GM18858 (cell line): ENCODE results near the gene PITPNM2.

ENCODE experiments used
- ATAC-seq: cut with Tn5 transposase; IDR thresholded peaks from one replicate; pipeline ENCODE4 v1.9.1; 2021; ENCODE audit not compliant: unreplicated experiment

The PITPNM2 gene

GRCh38 chr12:123150744-123151456 is at the start of gene PITPNM2:
TSS of gene PITPNM2 (minus strand) at chr12:123151090. CDS start at chr12:123034590, 116,500 bp downstream.
- no peak for ATAC-seq

- no peak for ATAC-seq
Measured at GRCh38 chr12:123200414-123200813, 49.5 kb upstream of the PITPNM2 start.

DNA sequence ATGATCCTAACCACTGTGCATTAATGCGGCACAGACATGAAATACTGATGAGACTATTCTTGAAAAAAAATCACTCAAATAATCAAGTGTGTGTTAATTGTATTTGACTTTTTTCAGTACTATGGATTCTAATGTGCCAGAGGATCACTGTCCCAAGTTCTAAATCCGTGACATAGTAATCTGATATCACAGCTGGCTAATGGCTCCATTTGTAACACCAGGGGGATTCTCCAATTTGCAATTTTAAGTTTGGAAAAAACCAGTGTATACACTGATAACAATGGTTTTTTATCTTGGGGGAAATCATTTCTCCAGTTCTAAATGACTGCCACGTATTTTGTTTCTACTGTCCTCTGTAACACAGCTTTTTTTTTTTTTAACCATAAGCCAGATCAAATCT is 49.0 kb upstream of the PITPNM2 start:
- no peak for ATAC-seq

- ATAC-seq = no peak
Measured at GRCh38 chr12:123187637-123188036, 36.7 kb upstream of the PITPNM2 start.

- no peak for ATAC-seq
Measured at GRCh38 chr12:123180171-123180570, 29.3 kb upstream of the PITPNM2 start.

- ATAC-seq = no peak
Measured at GRCh38 chr12:123171967-123172366, 21.1 kb upstream of the PITPNM2 start.

- no peak for ATAC-seq
Measured at GRCh38 chr12:123167329-123167728, 16.4 kb upstream of the PITPNM2 start.

DNA sequence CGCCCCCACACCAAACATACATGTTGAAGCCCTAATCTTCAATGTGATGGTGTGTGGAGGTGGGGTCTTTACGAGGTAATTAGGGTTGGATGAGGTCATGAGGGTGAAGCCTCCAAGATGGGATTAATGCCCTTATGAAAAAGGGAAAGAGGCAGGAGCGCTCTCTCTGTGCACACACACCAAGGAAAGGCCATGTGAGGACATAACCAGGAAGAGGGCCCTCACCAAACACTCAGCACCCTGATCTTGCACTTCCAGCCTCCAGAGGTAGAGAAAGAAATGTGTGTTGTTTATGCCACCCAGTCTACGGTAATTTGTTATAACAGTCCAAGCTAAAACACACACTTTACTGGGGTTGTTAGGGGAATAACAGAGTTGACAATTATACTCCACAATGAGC is 14.6 kb upstream of the PITPNM2 start:
- ATAC-seq = no peak

- ATAC-seq = no peak
Measured at GRCh38 chr12:123164710-123165261, 13.9 kb upstream of the PITPNM2 start.

DNA sequence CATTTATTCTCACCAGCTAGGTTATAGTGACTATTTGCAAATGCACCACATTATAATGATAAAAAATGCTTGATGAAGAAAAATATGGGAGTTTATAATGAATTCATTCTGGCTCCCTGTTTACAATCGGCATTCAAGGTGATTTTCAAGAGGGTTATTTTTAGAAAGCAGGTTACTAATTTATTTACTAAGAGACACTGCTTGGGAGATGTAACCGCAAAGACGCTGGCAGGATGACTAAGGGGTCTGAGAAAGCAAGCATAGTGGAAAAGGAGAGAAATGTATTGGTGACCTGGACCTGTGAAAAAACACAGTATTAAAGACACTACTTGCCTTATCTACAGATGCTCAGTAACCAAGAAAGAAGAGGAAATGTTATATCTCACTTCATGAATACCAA is 13.3 kb upstream of the PITPNM2 start:
- ATAC-seq = no peak

DNA sequence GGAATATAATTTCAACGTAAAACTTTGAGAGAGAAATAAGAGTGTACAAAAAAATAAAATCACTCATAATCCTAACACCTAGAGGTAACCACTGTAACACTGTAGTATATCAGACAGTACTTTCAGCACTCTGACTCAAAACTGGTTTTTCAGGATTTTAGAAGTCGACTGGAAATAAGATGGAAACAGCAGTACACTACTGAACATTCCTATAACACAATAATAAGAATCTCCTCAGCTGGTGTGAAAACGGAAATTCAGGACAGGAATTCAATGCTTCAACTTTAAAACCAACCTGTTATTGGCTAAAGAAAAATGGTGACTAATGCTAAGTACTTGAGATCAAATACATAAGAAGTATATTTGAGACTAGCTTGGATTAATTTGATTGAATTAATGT is 12.3 kb upstream of the PITPNM2 start:
- no peak for ATAC-seq

- no peak for ATAC-seq
Measured at GRCh38 chr12:123160801-123161487, 10.1 kb upstream of the PITPNM2 start.

DNA sequence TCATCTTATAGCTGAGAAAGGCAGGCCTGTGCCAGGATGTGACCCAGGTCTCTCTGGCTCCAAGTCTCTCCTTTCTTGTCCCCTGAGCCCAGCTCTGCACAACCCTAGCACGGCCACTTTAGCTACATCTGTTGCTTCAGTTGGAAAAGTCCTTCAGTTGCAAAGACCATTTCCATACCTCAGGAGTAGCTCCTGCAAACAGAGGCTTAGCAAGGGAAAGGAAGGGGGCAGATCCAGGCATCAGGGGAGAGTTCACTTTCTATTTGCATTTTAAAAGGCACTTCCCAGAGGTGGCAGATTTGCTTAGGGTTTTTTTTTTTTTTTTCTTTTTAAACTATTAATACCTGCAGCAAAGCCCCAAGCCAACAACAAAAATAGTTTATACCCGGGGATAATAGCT is 3.0 kb upstream of the PITPNM2 start:
- no peak for ATAC-seq

- no peak for ATAC-seq
Measured at GRCh38 chr12:123152833-123153232, 1.9 kb upstream of the PITPNM2 start.

GRCh38 chr12:123151457-123152454 is 866 bp upstream of the PITPNM2 start:
- ATAC-seq = no peak

- no peak for ATAC-seq
Measured at GRCh38 chr12:123150275-123150743, 581 bp downstream of the PITPNM2 start.

- no peak for ATAC-seq
Measured at GRCh38 chr12:123149501-123150274, 1.2 kb downstream of the PITPNM2 start.

DNA sequence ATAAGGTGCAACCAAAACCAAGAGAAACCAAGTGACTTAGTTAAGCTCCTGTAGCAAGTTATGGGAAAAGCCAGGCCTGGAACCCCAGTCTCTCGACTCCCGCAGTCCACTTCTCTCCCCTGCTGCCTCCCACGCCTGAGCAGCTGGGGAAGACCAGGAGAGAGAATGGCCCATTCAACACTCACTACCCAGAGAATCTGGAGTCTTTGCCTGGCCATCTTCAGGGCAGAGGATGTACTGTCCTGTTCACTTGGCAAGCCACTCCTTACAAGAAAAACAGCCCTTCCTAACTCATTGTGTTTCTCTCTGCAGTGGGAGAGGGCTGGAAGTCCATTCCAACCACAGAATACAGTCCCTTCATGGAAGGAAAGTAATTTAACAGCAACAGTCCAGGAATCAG is 1.8 kb downstream of the PITPNM2 start:
- ATAC-seq = no peak

DNA sequence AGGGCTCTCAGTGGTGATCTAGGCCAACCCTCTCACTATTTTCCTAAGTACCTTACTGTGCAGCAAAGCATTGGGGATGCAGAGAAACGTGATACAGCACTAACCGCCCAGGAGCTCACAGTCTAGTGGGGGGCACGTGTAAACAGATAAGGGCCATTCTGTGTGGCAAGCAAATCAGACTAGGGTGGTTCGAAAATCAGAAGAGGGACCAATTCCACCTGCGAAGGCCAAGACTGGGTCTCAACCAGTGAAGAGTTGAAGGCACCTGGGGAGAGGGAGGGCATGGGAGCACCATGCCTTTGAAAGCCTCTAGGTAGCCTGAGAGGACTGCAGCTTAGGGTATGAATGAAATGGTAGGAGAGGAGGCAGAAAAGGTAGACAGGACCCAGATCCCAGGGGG is 2.2 kb downstream of the PITPNM2 start:
- ATAC-seq = no peak

- ATAC-seq = no peak
Measured at GRCh38 chr12:123148223-123148622, 2.7 kb downstream of the PITPNM2 start.
